ENCODE data around the gene PRB3.

Gene PRB3

DNA sequence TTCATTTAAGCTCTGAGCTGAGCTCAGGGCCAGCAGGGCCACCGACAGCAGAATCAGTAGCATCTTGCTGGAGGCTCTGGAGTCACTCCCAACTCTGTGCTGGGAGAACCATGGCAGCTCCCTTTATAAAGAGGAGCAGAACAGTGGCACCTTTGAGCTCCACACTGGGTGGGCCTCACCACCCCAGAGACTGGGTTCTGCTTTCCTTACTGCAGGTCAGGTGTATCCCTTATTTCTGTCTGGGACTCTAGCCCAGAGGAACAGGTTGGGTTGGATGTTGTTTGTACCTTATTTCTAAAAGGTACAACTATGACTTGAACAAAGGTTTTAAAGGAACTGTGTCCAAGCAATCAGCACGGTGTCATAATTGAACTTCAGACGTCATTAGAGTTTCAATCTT lies at the start of gene PRB3:
PRB3 (minus strand) TSS at position 101 of the 400 bp plus-strand sequence; CDS start at position 63, 38 bp downstream.
- DNase-seq: no peak

DNA sequence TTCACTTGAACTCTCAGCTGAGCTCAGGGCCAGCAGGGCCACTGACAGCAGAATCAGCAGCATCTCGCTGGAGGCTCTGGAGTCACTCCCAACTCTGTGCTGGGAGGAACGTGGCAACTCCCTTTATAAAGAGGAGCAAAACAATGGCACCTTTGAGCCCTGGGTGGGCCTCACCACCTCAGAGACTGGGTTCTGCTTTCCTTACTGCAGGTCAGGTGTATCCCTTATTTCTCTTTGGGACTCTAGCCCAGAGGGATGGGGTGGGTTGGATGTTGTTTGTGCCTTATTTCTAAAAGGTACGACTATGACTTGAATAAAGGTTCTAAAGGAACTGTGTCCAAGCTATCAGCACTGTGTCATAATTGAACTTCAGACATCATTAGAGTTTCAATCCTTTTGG lies 40.8 kb upstream of the PRB3 start, which contains the start of gene PRB4:
PRB4 (minus strand) TSS at position 101 of the 400 bp plus-strand sequence; CDS start at position 63, 38 bp downstream.
- no peak for DNase-seq

DNA sequence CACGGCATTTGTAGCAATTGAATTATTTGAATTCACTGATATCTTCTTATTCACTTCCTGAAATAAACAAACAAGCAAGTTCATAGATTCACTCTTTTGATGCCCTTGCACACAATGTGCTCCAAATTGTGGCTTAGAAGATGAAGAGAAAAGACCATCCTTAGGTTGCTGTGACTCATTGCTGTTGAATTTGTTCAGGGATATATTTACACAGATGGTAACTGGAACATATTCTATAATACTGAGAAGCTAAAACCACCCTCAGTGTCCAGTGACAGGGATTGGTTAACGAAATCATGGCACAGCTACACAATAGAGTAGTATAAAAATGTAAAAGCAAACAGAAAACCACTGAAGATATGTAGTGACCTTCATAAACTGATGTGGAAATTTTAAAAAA lies 37.6 kb upstream of the PRB3 start:
- no peak for DNase-seq

DNA sequence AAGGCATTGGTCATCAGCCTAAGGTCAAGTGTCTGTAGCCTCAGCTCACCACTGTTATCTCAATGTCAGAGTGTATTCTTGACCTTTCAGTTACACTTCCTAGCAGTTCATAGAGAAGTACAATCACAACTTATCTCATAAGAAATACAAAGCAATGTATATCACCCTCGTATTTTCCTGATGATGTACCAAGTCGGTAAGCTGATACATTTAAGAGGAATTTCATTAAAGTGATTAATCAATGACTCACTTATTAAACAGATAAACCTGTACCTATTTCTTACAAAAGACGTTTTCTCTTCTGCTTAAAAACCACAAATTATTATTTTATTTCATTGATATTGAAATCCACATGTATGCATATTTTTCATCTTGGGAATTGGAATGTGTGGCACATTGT lies 3.9 kb upstream of the PRB3 start:
- no peak for DNase-seq

DNA sequence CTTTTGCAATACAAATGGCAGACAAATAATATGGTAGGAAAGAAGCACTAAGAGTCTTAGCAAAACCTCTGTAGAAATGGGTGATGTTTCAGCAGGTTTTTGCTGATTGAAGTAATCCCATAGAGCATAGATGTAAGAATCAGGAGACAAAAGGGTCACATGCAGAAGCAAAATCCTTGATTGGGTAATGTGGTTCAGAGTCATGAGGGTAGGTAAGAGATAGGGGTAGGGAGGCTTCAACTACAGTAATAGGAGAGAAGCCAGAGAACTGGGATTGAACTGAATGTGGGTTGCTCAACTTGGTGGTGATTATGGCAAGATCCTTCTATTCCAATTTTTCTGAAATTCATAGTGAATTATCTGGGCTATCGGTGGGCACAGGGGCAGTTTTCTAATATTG lies 5.0 kb downstream of the PRB3 start:
- DNase-seq: no peak

DNA sequence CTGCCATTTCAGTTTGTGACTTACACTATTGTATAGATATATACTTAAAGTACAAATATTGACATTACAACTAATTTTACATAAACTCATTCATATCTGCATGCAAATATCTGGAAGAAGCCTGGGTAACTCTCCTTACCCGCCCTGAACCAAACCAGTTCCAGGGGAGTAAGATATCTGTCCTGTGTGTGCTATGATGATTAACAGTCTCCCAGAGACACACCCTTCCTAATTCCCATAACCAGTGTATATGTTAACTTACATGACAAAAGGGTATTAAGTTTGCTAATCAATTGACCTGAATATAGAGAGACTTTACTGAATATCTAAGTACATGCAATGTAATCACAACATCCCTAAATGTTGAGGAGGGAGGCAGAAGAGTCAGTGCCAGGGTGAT lies 23.0 kb downstream of the PRB3 start:
- DNase-seq: no peak

DNA sequence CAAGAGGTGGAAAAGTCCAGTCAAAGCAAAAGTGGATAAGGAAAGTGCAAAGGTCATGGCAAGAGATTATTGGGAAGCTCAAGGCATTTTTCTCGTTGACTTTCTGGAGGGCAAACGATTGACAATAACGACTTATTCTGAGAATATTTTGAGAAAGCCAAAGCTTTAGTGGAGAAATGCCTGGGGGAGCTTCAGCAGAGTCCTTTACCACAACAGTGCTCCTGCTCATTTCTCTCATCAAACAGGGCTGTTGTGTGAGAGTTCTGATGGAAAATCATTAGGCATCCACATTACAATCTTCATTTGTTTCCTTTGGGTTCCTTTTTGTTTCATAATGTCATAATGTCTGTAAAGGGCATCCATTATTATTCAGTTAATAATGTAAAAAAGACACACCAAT lies 26.9 kb downstream of the PRB3 start:
- DNase-seq: no peak

DNA sequence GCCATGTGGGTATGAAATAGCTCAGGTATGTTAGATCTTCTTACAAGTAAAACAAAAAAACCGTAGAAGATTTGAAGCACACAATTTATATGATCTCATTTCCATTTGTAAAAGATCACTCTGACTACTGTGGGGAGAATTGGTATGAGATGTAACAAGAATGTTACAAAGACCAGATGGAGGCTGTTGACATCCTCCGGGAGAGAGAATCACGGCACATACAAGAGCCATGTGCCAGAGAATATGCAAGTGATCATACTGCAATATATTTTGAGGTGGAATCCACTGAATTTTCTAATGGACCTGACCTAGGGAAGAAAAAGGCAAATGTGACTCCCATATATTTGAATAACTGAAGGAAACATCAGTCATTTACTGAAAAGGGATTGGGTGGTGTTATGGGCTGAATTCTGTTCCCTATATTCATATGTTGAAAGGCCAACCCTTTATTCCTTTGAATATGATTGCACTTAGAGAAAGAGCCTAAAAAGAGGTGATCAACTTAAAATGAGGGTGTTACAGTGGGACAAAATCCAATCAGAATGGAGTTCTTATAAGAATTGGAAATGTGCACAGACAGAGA lies 29.1 kb downstream of the PRB3 start:
- DNase-seq: no peak

DNA sequence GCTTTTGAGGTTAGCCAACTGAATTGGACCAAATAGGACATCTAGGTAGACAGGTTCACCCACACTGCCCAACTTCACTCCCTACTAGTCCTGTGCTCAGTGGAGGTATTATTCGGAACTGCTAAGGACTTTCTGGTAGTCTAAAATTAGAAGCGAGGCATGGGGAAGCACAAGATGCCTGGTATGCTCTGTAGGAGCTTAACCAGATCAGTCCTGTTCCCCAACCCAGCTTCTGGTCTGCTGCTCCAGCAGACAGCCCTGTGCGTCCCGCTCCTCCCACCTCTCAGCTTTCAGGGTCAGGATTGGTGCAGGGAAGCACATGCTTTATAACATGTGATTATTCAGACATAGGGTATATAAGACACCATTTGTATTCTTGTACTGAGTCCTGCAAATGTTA lies 31.2 kb downstream of the PRB3 start:
- DNase-seq: no peak

DNA sequence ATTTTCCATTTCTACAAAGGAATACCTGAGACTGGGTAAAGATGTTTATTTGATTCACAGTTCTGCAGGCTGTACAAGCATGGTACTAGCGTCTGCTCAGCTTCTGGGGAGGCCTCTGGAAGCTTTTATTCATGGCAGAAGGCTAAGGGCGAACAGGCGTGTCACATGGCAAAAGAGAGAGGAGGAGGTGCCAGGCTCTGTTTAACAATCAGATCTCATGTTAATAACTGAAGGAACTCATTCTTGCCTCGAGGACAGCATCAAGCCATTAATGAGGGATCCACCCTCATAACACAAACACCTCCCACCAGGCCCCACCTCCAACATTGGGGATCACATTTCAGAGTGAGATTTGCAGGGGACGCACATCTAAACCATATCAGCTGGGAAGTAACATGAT lies 36.0 kb downstream of the PRB3 start:
- DNase-seq: no peak

DNA sequence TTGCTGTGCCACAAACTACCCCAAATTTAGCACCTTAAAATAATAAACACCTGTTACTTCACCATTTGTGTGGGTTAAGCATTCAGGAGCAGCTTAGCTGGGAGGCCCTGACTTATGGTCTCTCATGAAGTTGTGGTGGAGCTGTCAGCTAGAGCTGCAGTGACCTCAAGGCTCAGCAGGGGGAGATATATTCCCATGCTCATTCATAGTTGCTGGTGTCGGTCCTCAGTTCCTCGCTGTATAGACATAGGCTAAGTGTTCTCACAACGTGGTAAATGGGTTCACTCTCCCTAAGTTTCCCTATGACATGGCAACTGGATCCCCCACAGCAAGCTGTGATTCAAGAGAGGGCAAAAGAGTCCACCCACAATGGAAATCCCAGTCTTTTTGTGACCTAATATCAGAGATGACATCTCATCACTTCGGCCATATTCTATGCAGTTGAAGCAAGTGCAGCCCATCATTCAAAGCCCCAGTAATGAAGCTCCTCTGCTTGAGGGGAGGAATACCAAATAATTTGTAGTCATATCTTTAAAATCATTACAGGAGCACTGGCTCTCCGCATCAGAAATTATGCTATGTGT lies 41.1 kb downstream of the PRB3 start:
- peak; percentile 33 for DNase-seq

DNA sequence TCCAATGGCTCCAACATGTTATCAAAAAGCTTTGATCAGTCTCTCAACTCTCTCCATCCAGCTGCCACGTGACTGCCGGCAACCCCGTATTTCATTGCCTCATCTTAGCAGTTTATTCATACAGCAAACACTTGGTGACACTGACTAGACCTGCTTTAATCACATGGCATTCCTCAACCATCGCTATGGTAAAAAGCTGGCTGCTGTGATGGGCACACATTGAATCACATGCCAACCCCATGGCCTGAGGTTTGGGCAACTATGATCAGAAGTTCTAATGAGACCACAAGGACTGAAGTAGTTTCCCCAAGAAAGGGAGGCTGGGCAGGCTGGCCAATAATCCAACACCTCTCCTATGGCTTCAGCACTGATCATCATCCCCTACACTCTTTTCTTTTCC lies 42.1 kb downstream of the PRB3 start:
- no peak for DNase-seq

All from CD4-positive, alpha-beta T cell treated with Interleukin-4 for 4 hours (primary cell).